GM23338 (cell line): ENCODE results near the gene EMC1. TPM values are rescaled to one million over a fixed set of nuclear protein-coding genes. Genes with fewer than 3 reads are reported as not detected.

Experiments
- ATAC-seq: fragments of 200-7000 bp; cut with Tn5 transposase; 3 replicates; pipeline ENCODE4 v1.9.1; 2020
- DNase-seq: peaks from one replicate; pipeline ENCODE4 v3.0.0-alpha.2; 2015; ENCODE audit warnings: low spot score
- H2AFZ ChIP-seq: fragments of 200-600 bp; sonication (generic); 2 replicates; pipeline ENCODE4 v1.8.0; 2016; ENCODE audit warnings: antibody characterized with exemption, mild to moderate bottlenecking, moderate library complexity
- H3F3A ChIP-seq: fragments of 200-600 bp; sonication (generic); replicated peaks from 2 replicates; pipeline ENCODE4 v1.8.0; 2017; ENCODE audit warnings: antibody characterized with exemption, mixed run types, low read depth
- H3K27ac ChIP-seq: fragments of 200-600 bp; sonication (generic); 2 replicates; pipeline ENCODE4 v1.6.1; 2016; ENCODE audit warnings: low read depth
- H3K27me3 ChIP-seq: fragments of 200-600 bp; sonication (generic); 2 replicates; pipeline ENCODE4 v1.8.0; 2016; ENCODE audit warnings: mild to moderate bottlenecking, mixed run types, moderate library complexity; ENCODE audit not compliant: insufficient read depth
- H3K36me3 ChIP-seq: fragments of 200-600 bp; sonication (generic); 2 replicates; pipeline ENCODE4 v1.8.0; 2016; ENCODE audit warnings: mild to moderate bottlenecking; ENCODE audit not compliant: insufficient read depth
- H3K4me1 ChIP-seq: fragments of 200-600 bp; sonication (generic); 2 replicates; pipeline ENCODE4 v1.8.0; 2016; ENCODE audit warnings: mild to moderate bottlenecking, moderate library complexity; ENCODE audit not compliant: insufficient read depth
- H3K4me2 ChIP-seq: fragments of 200-600 bp; sonication (generic); 2 replicates; pipeline ENCODE4 v1.7.1; 2017; ENCODE audit warnings: mixed run types
- H3K4me3 ChIP-seq: fragments of 200-600 bp; sonication (generic); 2 replicates; pipeline ENCODE4 v1.6.1; 2016; ENCODE audit warnings: mixed run types
- H3K79me2 ChIP-seq: fragments of 200-600 bp; sonication (generic); replicated peaks from 2 replicates; pipeline ENCODE4 v1.8.0; 2017; ENCODE audit warnings: mild to moderate bottlenecking; ENCODE audit not compliant: insufficient read depth
- H3K9me2 ChIP-seq: fragments of 200-600 bp; sonication (generic); 2 replicates; pipeline ENCODE4 v1.8.0; 2017; ENCODE audit not compliant: insufficient read depth
- H4K20me1 ChIP-seq: fragments of 200-600 bp; sonication (generic); replicated peaks from 2 replicates; pipeline ENCODE4 v1.8.0; 2017; ENCODE audit warnings: mild to moderate bottlenecking; ENCODE audit not compliant: insufficient read depth
- H3K27ac Mint-ChIP-seq: 2 replicates; pipeline ENCODE4 v1.8.0; 2020; ENCODE audit warnings: inconsistent platforms, mild to moderate bottlenecking, moderate library complexity, mixed read lengths
- H3K27me3 Mint-ChIP-seq: 3 replicates; pipeline ENCODE4 v1.8.0; 2022; ENCODE audit warnings: low read depth, mild to moderate bottlenecking, moderate library complexity, mixed read lengths, inconsistent platforms; ENCODE audit not compliant: insufficient read depth, poor library complexity
- H3K36me3 Mint-ChIP-seq: 3 replicates; pipeline ENCODE4 v1.8.0; 2021; ENCODE audit warnings: low read depth, mild to moderate bottlenecking, inconsistent platforms, moderate library complexity, mixed read lengths
- H3K4me1 Mint-ChIP-seq: 3 replicates; pipeline ENCODE4 v1.8.0; 2020; ENCODE audit warnings: mild to moderate bottlenecking, inconsistent platforms, mixed read lengths
- H3K4me3 Mint-ChIP-seq: 3 replicates; pipeline ENCODE4 v1.8.0; 2021; ENCODE audit warnings: moderate library complexity, mild to moderate bottlenecking, inconsistent platforms, mixed read lengths
- H3K9me3 Mint-ChIP-seq: 3 replicates; pipeline ENCODE4 v1.8.0; 2020; ENCODE audit warnings: moderate library complexity, mild to moderate bottlenecking, inconsistent platforms, mixed read lengths
- CREB1 ChIP-seq: fragments of 250-450 bp; sonication (Bioruptor Pico); IDR thresholded peaks from 2 replicates; pipeline ENCODE4 v1.5.0; 2020; ENCODE audit warnings: low read depth, mild to moderate bottlenecking, moderate library complexity
- CTCF ChIP-seq, 2 experiments: fragments of 200-600 bp in 1 of 2; sonication (generic) in 1 of 2; conservative IDR thresholded peaks; 2 replicates each; pipeline versions ENCODE4 v1.5.1 to v1.6.1; 2016 to 2017; ENCODE audit warnings: antibody characterized with exemption in 2 of 2, low read depth in 2 of 2, mild to moderate bottlenecking in 2 of 2, moderate library complexity in 1 of 2
- ETS1 ChIP-seq: IDR thresholded peaks from 2 replicates; pipeline ENCODE4 v1.6.1; 2016; ENCODE audit warnings: antibody characterized with exemption
- EZH2 ChIP-seq: fragments of 200-600 bp; sonication (generic); IDR thresholded peaks from one replicate; pipeline ENCODE4 v1.8.0; 2017; ENCODE audit warnings: antibody characterized with exemption, mild to moderate bottlenecking, low read depth; ENCODE audit not compliant: unreplicated experiment
- EZH2phosphoT487 ChIP-seq: fragments of 200-600 bp; sonication (generic); IDR thresholded peaks from one replicate; pipeline ENCODE4 v1.8.1; 2018; ENCODE audit warnings: antibody characterized with exemption; ENCODE audit not compliant: unreplicated experiment
- JUNB ChIP-seq: IDR thresholded peaks from one replicate; pipeline ENCODE4 v1.6.1; 2016; ENCODE audit warnings: antibody characterized with exemption; ENCODE audit not compliant: unreplicated experiment
- NANOG ChIP-seq: IDR thresholded peaks from 2 replicates; pipeline ENCODE4 v1.6.1; 2016; ENCODE audit warnings: antibody characterized with exemption, borderline replicate concordance
- POLR2AphosphoS5 ChIP-seq: IDR thresholded peaks from 2 replicates; pipeline ENCODE4 v1.6.1; 2016; ENCODE audit warnings: antibody characterized with exemption, low read depth
- REST ChIP-seq: IDR thresholded peaks from one replicate; pipeline ENCODE4 v1.6.1; 2018; ENCODE audit warnings: antibody characterized with exemption; ENCODE audit not compliant: unreplicated experiment
- STAT1 ChIP-seq: IDR thresholded peaks from one replicate; pipeline ENCODE4 v1.6.1; 2016; ENCODE audit warnings: antibody characterized with exemption; ENCODE audit not compliant: unreplicated experiment
- ZNF114 ChIP-seq: fragments of 250-450 bp; sonication (Bioruptor Pico); IDR thresholded peaks from 2 replicates; pipeline ENCODE4 v1.5.0; 2020; ENCODE audit warnings: mild to moderate bottlenecking, moderate library complexity
- ZNF331 ChIP-seq: fragments of 250-450 bp; sonication (Bioruptor Pico); IDR thresholded peaks from 2 replicates; pipeline ENCODE4 v1.5.0; 2020; ENCODE audit warnings: low read depth, mild to moderate bottlenecking, moderate library complexity
- polyA plus RNA-seq: library from polyadenylated mRNA; unstranded; fragments of >200 nt; fragmentation: Nextera tagmentation; extraction: Ambion mirVana; gene quantifications from 2 replicates; pipeline ENCODE4 v1.2.1, GENCODE V29; 2016
- total RNA-seq: library from RNA; depleted of rRNA; stranded (reverse); fragments of >200 nt; shearing (Covaris generic); gene quantifications from 2 replicates; pipeline ENCODE4 v1.2.3, GENCODE V29; 2014
- TF ChIP-seq, protein P1 (sequence below): fragments of 250-450 bp; sonication (Bioruptor Pico); IDR thresholded peaks from 2 replicates; pipeline ENCODE4 v1.5.0; 2020; ENCODE audit warnings: mild to moderate bottlenecking, moderate library complexity

Gene EMC1
- total and polyA plus RNA-seq, 2 experiments from 2014 or later = 17.6 to 53.0 TPM

GRCh38 chr1:19203440-19203839 lies 47.9 kb downstream of the EMC1 start:
- ATAC-seq (no peak), DNase-seq (no peak)
- Histone ChIP-seq H3K4me1 (peaks cover 9% of the 10 kb centered on the region), H3K27me3 (no peaks in the 10 kb centered on the region), H3F3A (no peaks in the 10 kb centered on the region; the same call in 1 of the 2 replicates), H3K27ac (no peak overlapping the region), H3K9me2 (no peaks in the 10 kb centered on the region), H4K20me1 (peaks cover 84% of the 10 kb centered on the region), H3K4me3 (no peak overlapping the region), H3K4me2 (no peak overlapping the region), H3K79me2 (peaks cover 100% of the 10 kb centered on the region), H2AFZ (no peak overlapping the region), H3K36me3 (peaks cover 19% of the 10 kb centered on the region)
- Mint-ChIP-seq H3K27me3 (no peaks in the 10 kb centered on the region), H3K4me3 (no peak overlapping the region), H3K27ac (no peak overlapping the region), H3K9me3 (no peaks in the 10 kb centered on the region), H3K4me1 (peaks cover 8% of the 10 kb centered on the region), H3K36me3 (peaks cover 20% of the 10 kb centered on the region)
- TF ChIP-seq STAT1 = no peak
- TF ChIP-seq NANOG = no peak
- TF ChIP-seq CTCF (conservative IDR thresholded peaks at IDR 0.05; ENCODE audit: low read depth in 2 of 2) = no peak
- no peak for TF ChIP-seq CREB1 (CRISPR knock-in tag)
- no peak for TF ChIP-seq JUNB
- no peak for TF ChIP-seq ETS1
- TF ChIP-seq, protein P1, sequence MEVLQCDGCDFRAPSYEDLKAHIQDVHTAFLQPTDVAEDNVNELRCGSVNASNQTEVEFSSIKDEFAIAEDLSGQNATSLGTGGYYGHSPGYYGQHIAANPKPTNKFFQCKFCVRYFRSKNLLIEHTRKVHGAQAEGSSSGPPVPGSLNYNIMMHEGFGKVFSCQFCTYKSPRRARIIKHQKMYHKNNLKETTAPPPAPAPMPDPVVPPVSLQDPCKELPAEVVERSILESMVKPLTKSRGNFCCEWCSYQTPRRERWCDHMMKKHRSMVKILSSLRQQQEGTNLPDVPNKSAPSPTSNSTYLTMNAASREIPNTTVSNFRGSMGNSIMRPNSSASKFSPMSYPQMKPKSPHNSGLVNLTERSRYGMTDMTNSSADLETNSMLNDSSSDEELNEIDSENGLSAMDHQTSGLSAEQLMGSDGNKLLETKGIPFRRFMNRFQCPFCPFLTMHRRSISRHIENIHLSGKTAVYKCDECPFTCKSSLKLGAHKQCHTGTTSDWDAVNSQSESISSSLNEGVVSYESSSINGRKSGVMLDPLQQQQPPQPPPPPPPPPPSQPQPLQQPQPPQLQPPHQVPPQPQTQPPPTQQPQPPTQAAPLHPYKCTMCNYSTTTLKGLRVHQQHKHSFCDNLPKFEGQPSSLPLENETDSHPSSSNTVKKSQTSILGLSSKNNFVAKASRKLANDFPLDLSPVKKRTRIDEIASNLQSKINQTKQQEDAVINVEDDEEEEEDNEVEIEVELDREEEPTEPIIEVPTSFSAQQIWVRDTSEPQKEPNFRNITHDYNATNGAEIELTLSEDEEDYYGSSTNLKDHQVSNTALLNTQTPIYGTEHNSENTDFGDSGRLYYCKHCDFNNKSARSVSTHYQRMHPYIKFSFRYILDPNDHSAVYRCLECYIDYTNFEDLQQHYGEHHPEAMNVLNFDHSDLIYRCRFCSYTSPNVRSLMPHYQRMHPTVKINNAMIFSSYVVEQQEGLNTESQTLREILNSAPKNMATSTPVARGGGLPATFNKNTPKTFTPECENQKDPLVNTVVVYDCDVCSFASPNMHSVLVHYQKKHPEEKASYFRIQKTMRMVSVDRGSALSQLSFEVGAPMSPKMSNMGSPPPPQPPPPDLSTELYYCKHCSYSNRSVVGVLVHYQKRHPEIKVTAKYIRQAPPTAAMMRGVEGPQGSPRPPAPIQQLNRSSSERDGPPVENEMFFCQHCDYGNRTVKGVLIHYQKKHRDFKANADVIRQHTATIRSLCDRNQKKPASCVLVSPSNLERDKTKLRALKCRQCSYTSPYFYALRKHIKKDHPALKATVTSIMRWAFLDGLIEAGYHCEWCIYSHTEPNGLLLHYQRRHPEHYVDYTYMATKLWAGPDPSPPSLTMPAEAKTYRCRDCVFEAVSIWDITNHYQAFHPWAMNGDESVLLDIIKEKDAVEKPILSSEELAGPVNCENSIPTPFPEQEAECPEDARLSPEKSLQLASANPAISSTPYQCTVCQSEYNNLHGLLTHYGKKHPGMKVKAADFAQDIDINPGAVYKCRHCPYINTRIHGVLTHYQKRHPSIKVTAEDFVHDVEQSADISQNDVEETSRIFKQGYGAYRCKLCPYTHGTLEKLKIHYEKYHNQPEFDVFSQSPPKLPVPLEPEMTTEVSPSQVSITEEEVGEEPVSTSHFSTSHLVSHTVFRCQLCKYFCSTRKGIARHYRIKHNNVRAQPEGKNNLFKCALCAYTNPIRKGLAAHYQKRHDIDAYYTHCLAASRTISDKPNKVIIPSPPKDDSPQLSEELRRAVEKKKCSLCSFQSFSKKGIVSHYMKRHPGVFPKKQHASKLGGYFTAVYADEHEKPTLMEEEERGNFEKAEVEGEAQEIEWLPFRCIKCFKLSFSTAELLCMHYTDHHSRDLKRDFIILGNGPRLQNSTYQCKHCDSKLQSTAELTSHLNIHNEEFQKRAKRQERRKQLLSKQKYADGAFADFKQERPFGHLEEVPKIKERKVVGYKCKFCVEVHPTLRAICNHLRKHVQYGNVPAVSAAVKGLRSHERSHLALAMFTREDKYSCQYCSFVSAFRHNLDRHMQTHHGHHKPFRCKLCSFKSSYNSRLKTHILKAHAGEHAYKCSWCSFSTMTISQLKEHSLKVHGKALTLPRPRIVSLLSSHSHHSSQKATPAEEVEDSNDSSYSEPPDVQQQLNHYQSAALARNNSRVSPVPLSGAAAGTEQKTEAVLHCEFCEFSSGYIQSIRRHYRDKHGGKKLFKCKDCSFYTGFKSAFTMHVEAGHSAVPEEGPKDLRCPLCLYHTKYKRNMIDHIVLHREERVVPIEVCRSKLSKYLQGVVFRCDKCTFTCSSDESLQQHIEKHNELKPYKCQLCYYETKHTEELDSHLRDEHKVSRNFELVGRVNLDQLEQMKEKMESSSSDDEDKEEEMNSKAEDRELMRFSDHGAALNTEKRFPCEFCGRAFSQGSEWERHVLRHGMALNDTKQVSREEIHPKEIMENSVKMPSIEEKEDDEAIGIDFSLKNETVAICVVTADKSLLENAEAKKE (CRISPR knock-in tag) = no peak
- no peak for TF ChIP-seq REST
- no peak for TF ChIP-seq ZNF114 (CRISPR knock-in tag)
- TF ChIP-seq ZNF331 (CRISPR knock-in tag) = no peak
- TF ChIP-seq POLR2AphosphoS5 = no peak
- TF ChIP-seq EZH2phosphoT487 = no peak
- no peak for TF ChIP-seq EZH2
